CD4-positive, alpha-beta T cell treated with Interleukin-21 for 1 hour (primary cell): Measurements from ENCODE around the gene ECI1.
"Not testable (repeated sequence)": the region's sequence is repeated elsewhere in the genome, so short reads cannot be mapped to it uniquely, and the experiment has no call there.

ENCODE experiments used
- DNase-seq: peaks from one replicate; pipeline ENCODE4 v3.0.0-alpha.2; 2020

Gene ECI1

GRCh38 chr16:2209258-2210008 lies 42.0 kb downstream of the ECI1 start:
- DNase-seq: no peak

- DNase-seq: no peak
Measured at GRCh38 chr16:2208772-2209171, 42.6 kb downstream of the ECI1 start.

- no peak for DNase-seq
Measured at GRCh38 chr16:2208308-2208707, 43.1 kb downstream of the ECI1 start.

GRCh38 chr16:2207872-2208271 lies 43.5 kb downstream of the ECI1 start:
- no peak for DNase-seq

DNA sequence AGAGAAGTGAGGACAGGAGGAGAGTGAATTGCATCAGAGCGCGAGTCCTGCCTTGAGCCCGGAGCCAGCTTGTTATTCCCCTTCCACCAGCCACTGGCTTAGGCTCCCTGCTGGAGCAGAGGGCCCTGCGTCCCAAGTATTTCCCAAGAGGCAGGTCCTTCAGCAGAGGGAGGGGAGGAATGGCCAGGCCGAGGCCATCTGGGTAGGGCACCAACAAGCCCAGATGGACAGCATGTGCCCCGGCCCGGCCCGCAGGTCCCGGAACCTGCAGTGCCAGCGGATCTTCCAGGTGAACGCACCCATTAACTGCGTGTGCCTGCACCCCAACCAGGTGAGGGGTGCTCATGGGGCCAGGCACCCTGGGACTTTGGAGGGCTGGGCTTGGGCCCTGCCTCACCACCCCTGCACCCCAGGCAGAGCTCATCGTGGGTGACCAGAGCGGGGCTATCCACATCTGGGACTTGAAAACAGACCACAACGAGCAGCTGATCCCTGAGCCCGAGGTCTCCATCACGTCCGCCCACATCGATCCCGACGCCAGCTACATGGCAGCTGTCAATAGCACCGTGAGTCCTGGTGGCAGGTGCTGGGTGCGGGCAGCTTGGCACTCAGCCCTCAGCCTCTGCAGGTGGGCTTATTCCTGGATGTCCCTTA lies 44.5 kb downstream of the ECI1 start:
- DNase-seq: no peak

DNA sequence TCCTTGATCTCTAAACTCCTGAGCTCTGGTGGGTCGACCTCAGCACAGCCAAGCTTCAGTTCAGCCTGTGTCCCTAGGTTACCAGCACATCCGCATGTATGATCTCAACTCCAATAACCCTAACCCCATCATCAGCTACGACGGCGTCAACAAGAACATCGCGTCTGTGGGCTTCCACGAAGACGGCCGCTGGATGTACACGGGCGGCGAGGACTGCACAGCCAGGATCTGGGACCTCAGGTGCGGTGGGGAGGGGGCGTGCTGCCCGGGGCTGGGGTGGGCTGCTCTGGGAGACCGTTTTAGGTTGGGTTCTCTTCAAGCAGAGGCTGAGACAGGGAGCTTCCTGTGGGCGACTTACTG lies 45.0 kb downstream of the ECI1 start:
- no peak for DNase-seq

GRCh38 chr16:2205967-2206313 lies 45.4 kb downstream of the ECI1 start:
- no peak for DNase-seq

GRCh38 chr16:2205104-2205966 lies 46.1 kb downstream of the ECI1 start, which contains the start of gene MLST8:
Gene MLST8, plus strand, starts transcription at chr16:2205454. Its CDS starts 632 bp downstream, at chr16:2206086.
- peak; percentile 93 for DNase-seq

DNA sequence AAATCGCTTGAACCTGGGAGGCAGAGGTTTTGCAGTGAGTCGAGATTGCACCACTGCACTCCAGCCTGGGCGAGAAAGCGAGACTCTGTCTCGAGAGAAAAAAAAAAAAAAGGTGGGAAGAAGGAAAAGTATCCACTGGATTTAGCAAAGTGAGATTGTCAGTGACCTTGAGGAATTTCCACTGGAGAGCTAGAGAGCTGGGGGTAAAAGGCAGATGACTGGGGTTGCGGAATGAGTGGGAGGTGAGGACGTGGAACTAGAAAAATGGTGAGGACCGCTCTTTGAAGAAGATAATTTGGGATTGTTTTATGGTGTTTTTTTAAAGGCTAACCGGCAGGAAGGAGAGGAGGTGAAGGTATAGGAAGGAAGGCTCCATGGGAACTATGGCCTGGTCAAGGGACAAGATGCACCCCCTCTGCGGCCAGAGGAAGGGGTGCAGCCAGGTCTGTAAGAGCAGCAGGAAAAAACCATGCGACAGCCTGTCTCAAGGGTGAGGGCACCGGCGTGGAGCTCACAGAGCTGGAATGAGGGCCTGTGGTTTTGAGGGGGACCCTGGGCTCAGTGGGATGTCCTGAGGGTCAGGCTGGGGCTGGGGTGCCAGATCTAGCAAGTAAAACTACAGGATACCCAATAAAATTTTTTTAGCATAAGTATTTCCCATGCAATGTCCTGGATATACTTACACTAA lies 46.8 kb downstream of the ECI1 start:
- DNase-seq: no peak

GRCh38 chr16:2203119-2203688 lies 48.2 kb downstream of the ECI1 start:
- not testable (repeated sequence) for DNase-seq

DNA sequence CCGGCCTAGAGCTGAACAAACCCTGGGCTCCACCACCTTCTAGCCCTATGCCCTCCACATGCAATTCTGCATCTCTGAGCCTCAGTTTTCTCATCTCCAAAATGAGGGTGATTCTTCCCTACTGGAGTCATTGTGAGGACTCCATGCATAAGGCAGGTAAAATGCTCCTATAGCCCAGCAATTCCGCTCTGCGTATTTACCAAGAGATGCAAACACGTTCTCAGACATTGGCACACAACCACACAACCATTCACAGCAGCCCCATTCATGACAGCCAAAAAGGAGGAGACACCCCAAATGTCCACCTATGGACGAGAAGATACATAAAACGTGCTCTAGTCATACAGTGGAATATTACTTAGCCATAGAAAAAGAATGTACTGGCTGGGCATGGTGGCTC lies 51.1 kb downstream of the ECI1 start:
- no peak for DNase-seq

DNA sequence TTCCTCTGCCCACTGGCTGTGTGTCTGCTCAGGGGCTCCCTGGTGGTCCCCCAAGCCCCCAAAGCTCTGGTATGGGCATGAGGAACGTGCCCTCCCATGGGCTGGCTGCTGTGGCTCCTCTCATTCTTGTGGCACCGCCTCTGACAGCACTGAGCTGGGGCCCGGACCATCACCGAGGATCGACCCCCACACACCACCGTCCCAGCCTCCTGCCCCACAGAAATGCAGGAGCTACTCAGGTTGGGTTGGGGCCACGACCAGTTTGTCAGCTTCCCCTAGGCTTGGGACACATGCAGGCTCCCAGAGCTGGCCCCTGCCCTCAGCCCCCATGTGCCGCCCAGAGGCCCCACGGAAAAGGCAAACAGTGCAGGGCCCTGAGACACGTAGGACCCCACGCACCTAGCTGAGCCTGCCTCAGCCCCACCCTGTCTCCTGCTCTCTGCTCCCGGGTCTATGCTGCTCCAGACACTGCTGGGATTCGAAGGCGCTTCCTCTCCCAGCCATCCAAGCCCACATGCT lies 51.7 kb downstream of the ECI1 start:
- DNase-seq: no peak

DNA sequence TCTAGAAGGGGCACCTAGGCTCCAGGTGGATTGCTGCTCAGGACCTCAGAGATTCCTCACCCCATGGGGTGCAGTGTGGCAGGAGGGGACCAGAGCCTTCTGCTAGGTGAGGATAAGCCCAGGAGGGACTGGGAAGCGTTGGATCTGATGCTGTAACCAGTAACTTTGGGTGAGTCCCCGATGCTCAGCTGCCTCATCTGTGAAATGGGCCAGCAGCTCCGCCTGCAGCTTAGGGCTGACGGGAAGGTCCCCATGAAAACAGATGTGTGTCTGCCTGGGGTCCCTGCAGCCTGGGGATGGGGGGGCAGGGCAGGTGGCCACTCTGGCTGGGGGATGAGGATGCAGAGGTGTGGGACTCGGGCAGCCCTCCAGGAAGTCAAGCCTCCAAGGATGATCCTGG lies 52.3 kb downstream of the ECI1 start:
- DNase-seq: no peak

GRCh38 chr16:2198283-2198682 lies 53.1 kb downstream of the ECI1 start:
- DNase-seq: no peak

DNA sequence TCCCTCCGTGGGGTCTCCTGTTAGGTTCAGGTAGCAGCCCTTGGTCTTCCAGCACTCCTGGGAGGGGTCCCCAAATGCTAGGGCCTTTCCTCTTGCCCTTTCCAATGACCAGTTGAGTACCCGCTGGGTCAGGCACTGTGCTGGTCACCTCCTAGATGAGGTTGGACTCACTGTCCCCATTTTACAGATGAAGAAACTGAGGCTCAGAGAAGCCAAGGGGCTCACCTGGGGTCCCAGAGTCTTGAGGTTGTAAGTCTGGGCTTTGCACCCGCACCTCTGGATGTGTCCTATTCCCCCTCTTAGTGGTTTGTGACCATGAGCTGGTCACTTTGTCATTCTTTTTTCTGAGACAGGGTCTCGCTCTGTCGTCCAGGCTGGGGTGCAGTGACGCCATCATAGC lies 53.6 kb downstream of the ECI1 start:
- DNase-seq: no peak

DNA sequence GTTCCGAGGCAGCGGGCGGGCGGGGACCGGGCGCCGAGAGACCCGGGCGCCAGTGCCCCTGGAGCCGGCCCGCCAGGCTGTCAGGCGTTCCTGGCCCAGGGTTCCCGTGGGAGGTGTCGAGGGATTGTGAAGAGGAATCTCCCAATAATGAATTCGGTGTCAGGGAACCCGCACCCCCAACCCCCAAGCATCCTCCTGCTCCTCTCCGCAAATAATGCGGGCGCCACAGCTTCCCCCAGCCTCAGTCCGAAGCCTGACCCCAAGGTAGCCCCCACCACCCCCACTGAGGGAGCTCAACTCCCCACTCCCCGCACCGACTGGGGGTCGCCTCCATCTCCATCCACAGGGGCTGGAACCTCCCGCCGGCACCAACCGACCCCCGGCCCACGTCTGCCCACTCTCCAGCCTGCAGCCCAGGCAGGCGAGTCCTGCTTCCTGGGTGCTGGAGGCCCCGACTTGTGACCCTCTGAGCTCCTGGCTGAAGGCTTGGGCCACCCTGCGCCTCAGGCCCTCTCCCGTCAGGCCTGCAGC lies 54.3 kb downstream of the ECI1 start:
- no peak for DNase-seq

DNA sequence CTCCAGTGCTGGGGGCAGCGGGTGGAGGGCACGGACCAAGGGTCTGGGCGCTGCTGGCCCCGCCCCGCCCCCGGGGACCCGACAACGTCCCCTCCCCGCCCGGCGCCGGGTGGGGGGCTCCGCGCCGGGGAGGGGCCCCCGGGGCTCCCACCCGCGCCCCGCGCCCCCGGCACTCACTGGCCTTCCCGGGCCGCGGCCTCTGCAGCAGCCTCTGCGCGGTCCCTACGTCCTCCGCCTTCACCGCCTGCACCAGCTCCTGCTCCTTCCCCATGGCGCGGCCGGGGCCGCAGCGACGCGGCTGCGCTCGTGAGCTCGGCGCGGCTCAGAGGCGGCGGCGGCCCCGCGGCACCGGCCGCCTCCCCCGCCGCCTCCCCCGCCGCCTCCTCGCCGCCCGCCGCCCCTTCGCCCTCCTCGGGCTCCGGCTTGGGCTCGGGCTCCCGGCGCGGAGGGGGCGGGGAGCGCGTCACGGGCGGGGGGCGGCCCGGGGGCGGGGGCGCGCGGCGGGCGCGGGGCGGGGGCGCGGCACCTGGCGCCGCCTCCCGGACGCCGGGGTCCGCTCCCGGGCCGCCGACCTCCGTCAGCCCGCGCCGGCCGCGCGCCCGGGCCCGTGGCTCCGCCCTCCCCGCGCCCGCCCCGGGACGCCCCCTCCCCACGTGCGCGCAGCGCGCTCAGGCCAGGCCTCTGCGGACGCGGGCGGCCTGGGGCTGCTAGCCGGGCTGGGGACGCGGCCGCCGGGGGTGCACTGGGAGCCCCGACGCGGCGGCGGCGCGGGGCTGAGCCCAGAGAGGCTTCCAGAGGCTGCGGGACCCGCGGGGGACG lies 55.0 kb downstream of the ECI1 start, which contains the start of gene CASKIN1:
CASKIN1 (minus strand) TSS at position 444 of the 819 bp plus-strand sequence; CDS start at position 271, 173 bp downstream.
- DNase-seq: no peak

DNA sequence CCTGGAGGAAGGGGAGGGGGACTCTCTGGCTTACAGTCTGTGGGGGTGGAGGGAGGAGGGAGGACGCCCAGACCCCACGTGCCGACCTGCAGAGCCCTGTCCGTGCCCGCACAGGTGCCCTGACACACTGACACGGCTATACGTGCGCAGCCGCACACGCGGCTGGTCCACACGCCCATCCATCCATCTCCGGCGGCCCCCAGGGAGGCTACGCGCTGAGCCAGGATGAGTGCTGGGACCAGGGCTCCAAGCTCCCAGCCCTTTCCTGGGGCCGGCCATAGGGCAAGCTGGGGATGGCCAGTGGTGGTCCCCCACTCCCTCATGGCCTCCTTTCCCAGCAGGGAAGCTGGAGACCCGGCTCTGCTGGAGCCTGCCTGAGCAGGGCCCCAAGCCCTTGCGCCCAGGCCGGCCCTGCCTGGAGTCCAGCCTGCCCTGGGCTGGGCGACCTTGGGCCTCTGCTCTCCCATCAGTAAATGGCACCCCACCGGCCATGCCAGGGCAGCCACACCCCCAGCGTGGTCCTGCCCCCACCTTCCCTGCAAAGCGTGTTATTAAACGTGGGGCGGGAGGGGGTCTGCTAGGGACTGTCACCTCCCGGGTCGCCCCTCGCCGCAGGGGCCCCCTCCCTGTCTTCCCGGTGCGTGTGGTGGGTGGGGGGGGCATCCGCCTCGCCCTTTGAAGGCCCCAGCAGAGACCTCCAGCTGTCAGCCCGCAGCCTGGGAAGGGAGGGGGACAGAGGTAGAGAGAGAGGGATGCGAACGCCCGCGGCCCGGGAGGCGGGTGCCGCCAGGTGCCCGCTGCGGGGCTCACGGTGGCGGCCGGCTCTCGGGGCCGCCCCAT lies 55.8 kb downstream of the ECI1 start:
- no peak for DNase-seq

GRCh38 chr16:2194852-2195321 lies 56.5 kb downstream of the ECI1 start:
- DNase-seq: peak; percentile 70
